ENCODE measurements around the gene RPGR. TPM values are rescaled to one million over a fixed set of nuclear protein-coding genes. Genes with fewer than 3 reads are reported as not detected.

RPGR gene
- total and polyA plus RNA-seq, 2 donors from 2014 or later: 5.4 to 23.0 TPM

DNA sequence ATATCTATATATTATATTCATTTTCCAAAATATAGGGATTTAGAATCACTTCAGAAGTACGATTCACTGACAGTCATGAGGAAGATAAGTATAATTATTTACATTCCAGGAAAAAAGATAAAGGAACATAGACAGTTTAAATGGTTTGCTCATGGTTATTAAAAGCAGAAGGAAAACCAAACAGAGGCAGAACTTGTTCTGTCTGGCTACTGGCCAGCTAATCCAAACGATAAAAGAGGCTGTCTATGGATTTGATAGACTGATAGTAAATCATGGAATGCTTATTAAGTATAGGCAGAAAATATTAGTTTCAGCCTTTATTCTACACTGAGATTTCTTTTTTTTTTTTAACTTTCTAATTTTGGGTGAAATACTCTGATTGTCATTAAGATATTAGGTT is 50.2 kb downstream of the RPGR start:
- DNase-seq: no peak
- H3K4me3 ChIP-seq (ENCODE audit: low read length in 3 of 3): no peak overlapping the region
- H3K9me3 ChIP-seq (ENCODE audit: control insufficient read depth in 2 of 3, insufficient read depth in 1 of 3, low read length in 3 of 3): no peaks in the 10 kb centered on the region
- FAIRE-seq: no peak
- no peak overlapping the region for H3K27ac ChIP-seq (ENCODE audit: low read depth in 2 of 2, low read length in 2 of 2)
- H3K27me3 ChIP-seq (ENCODE audit: control insufficient read depth, insufficient read depth, low read length): no peaks in the 10 kb centered on the region
- no peaks in the 10 kb centered on the region for H3K36me3 ChIP-seq (ENCODE audit: control insufficient read depth in 2 of 3, insufficient read depth in 3 of 3, low read length in 3 of 3)
- no peaks in the 10 kb centered on the region for H3K4me1 ChIP-seq (ENCODE audit: control insufficient read depth in 2 of 3, insufficient read depth in 2 of 3, low read depth in 1 of 3, low read length in 3 of 3)
- H3K9ac ChIP-seq (ENCODE audit: low read length in 3 of 3): no peak overlapping the region
- TF ChIP-seq CTCF (IDR thresholded peaks at IDR 0.05; ENCODE audit: borderline replicate concordance, extremely low read depth, insufficient read depth): no peak
- intact Hi-C loops (cut with DNase I): no loop called here

DNA sequence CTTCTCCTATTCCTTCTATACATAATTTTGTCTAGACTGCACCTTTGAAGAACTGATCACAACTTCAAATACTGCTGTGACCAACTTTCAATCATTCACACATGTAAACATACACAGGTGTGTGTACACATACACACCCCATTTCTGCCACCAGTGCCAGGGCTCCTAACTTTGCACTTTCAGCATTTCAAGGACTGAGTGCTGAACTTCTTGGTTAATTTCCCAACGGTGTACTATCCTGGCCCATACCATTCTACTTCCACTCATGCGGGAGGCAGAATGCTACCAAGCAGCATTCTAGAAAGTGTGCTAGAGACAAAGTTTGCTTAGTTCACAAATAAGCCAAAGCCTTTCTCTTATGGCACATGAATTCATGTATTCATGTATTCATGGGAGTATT is 51.2 kb downstream of the RPGR start:
- no peak for TF ChIP-seq CTCF (IDR thresholded peaks at IDR 0.05; ENCODE audit: borderline replicate concordance, extremely low read depth, insufficient read depth)
- intact Hi-C loops (cut with DNase I): no loop called here
- no peak for FAIRE-seq

DNA sequence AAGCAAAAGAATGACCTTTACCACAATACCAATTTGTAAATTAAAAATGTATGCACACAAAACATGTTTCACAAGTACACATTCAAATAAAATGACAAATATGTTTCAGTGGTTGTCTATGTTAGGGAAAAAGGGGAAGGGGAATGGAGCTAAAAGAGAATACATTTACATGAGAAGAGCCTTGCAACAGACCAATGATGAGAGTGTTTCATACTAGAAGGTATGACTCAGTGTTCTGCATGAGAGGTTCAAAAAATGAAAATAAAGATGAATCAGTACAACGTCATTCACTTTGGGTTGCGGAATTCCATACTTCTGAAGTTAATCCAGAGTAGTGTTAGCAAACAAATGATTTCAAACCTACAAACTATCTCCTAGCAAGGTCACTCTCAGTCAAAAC is 51.7 kb downstream of the RPGR start:
- Histone ChIP-seq H3K27ac (ENCODE audit: low read depth in 2 of 2, low read length in 2 of 2) (no peak overlapping the region), H3K36me3 (ENCODE audit: control insufficient read depth in 2 of 3, insufficient read depth in 3 of 3, low read length in 3 of 3) (no peaks in the 10 kb centered on the region), H3K4me3 (ENCODE audit: low read length in 3 of 3) (no peak overlapping the region), H3K27me3 (ENCODE audit: control insufficient read depth, insufficient read depth, low read length) (no peaks in the 10 kb centered on the region), H3K4me1 (ENCODE audit: control insufficient read depth in 2 of 3, insufficient read depth in 2 of 3, low read depth in 1 of 3, low read length in 3 of 3) (no peaks in the 10 kb centered on the region), H3K9me3 (ENCODE audit: control insufficient read depth in 2 of 3, insufficient read depth in 1 of 3, low read length in 3 of 3) (no peaks in the 10 kb centered on the region), H3K9ac (ENCODE audit: low read length in 3 of 3) (no peak overlapping the region)
- intact Hi-C loops (cut with DNase I): no loop called here
- DNase-seq (no peak), FAIRE-seq (no peak)
- no peak for TF ChIP-seq CTCF (IDR thresholded peaks at IDR 0.05; ENCODE audit: borderline replicate concordance, extremely low read depth, insufficient read depth)

More for the DNA sequence above, 51.2 kb downstream of the RPGR start:
- Histone ChIP-seq H3K9me3 (ENCODE audit: control insufficient read depth in 2 of 3, insufficient read depth in 1 of 3, low read length in 3 of 3) (no peaks in the 10 kb centered on the region), H3K4me1 (ENCODE audit: control insufficient read depth in 2 of 3, insufficient read depth in 2 of 3, low read depth in 1 of 3, low read length in 3 of 3) (no peaks in the 10 kb centered on the region), H3K27me3 (ENCODE audit: control insufficient read depth, insufficient read depth, low read length) (no peaks in the 10 kb centered on the region), H3K9ac (ENCODE audit: low read length in 3 of 3) (no peak overlapping the region), H3K27ac (ENCODE audit: low read depth in 2 of 2, low read length in 2 of 2) (no peak overlapping the region), H3K4me3 (ENCODE audit: low read length in 3 of 3) (no peak overlapping the region), H3K36me3 (ENCODE audit: control insufficient read depth in 2 of 3, insufficient read depth in 3 of 3, low read length in 3 of 3) (no peaks in the 10 kb centered on the region)
- no peak for DNase-seq

DNA sequence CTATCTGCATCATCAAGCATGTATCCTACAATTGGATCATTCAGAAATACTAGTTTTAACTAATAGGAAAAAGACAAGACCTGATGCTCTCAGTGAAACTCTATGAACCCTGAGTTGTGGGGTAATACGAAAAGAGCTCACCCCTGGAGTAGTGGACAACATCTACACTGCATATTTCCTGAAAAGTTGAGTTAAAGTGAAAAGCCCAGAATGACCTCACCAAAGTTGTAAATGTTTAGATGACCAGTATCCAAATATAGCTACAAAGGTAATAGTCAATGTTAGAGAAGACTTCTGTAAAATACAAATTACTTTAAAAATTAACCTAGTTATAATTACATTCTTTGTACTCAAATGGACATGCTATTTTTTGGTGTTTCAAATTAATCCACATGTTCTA is 53.9 kb downstream of the RPGR start:
- H3K4me1 ChIP-seq (ENCODE audit: control insufficient read depth in 2 of 3, insufficient read depth in 2 of 3, low read depth in 1 of 3, low read length in 3 of 3): no peaks in the 10 kb centered on the region
- intact Hi-C loops (cut with DNase I): no loop called here
- no peak overlapping the region for H3K4me3 ChIP-seq (ENCODE audit: low read length in 3 of 3)
- no peak for DNase-seq
- TF ChIP-seq CTCF (IDR thresholded peaks at IDR 0.05; ENCODE audit: borderline replicate concordance, extremely low read depth, insufficient read depth): no peak
- no peaks in the 10 kb centered on the region for H3K36me3 ChIP-seq (ENCODE audit: control insufficient read depth in 2 of 3, insufficient read depth in 3 of 3, low read length in 3 of 3)
- H3K27me3 ChIP-seq (ENCODE audit: control insufficient read depth, insufficient read depth, low read length): no peaks in the 10 kb centered on the region
- H3K27ac ChIP-seq (ENCODE audit: low read depth in 2 of 2, low read length in 2 of 2): no peak overlapping the region
- FAIRE-seq: peak; percentile 8
- H3K9ac ChIP-seq (ENCODE audit: low read length in 3 of 3): no peak overlapping the region
- no peaks in the 10 kb centered on the region for H3K9me3 ChIP-seq (ENCODE audit: control insufficient read depth in 2 of 3, insufficient read depth in 1 of 3, low read length in 3 of 3)
